GM06990 (cell line): ENCODE measurements around the gene CTXN1.

ENCODE experiments used
- DNase-seq: peaks from one replicate; pipeline ENCODE4 v3.0.0-alpha.2; 2011; ENCODE audit not compliant: insufficient read length; ENCODE audit errors: extremely low read depth
- H3K27me3 ChIP-seq: replicated peaks from 2 replicates; pipeline ENCODE4 v1.6.0; 2011; ENCODE audit warnings: low read length; ENCODE audit not compliant: control insufficient read depth, insufficient read depth
- H3K36me3 ChIP-seq: 2 replicates; pipeline ENCODE4 v1.5.1; 2011; ENCODE audit warnings: low read length; ENCODE audit not compliant: control insufficient read depth, insufficient read depth
- H3K4me3 ChIP-seq: replicated peaks from 2 replicates; pipeline ENCODE4 v1.5.1; 2011; ENCODE audit warnings: low read depth, mild to moderate bottlenecking, control low read depth, low read length
- CTCF ChIP-seq: IDR thresholded peaks from 2 replicates; pipeline ENCODE4 v1.5.1; 2011; ENCODE audit warnings: low read length, control low read depth, mild to moderate bottlenecking, inconsistent platforms; ENCODE audit not compliant: insufficient read depth, poor library complexity, severe bottlenecking

Gene CTXN1

DNA sequence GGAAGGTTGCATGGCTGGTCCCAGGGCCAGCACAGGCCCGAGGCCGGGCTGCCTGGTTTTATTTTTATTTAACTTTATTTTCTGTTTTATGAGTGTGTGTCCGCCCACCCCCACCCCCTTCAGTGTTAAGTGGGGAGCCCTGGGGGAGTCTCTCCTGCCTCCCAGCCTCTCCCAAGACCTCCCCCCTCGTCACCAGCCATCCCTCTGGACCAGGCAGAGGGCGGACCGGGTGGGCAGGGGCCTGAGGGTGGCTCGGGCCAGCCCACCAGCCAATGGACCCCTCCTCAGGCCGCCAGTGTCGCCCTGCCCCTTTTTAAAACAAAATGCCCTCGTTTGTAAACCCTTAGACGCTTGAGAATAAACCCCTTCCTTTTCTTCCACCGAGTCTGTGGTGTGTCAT lies 11.8 kb downstream of the CTXN1 start:
- Histone ChIP-seq H3K4me3 (no peak overlapping the region), H3K27me3 (no peaks in the 10 kb centered on the region; the same call in none of the 2 replicates), H3K36me3 (peaks cover 8% of the 10 kb centered on the region)
- no peak for TF ChIP-seq CTCF
- DNase-seq = no peak

GRCh38 chr19:7913652-7914051 lies 12.3 kb downstream of the CTXN1 start:
- H3K36me3 ChIP-seq = peaks cover 8% of the 10 kb centered on the region
- no peaks in the 10 kb centered on the region; the same call in none of the 2 replicates for H3K27me3 ChIP-seq
- TF ChIP-seq CTCF = no peak
- no peak for DNase-seq
- no peak overlapping the region for H3K4me3 ChIP-seq

- no peak for TF ChIP-seq CTCF
- H3K4me3 ChIP-seq = no peak overlapping the region
- peaks cover 8% of the 10 kb centered on the region for H3K36me3 ChIP-seq
- no peak for DNase-seq
- no peaks in the 10 kb centered on the region; the same call in none of the 2 replicates for H3K27me3 ChIP-seq
Observed at GRCh38 chr19:7912697-7913564, 13.0 kb downstream of the CTXN1 start.

- DNase-seq = no peak
- Histone ChIP-seq H3K27me3 (no peaks in the 10 kb centered on the region; the same call in none of the 2 replicates), H3K36me3 (peaks cover 8% of the 10 kb centered on the region), H3K4me3 (no peak overlapping the region)
- TF ChIP-seq CTCF = no peak
Observed at GRCh38 chr19:7912144-7912696, 13.7 kb downstream of the CTXN1 start.

DNA sequence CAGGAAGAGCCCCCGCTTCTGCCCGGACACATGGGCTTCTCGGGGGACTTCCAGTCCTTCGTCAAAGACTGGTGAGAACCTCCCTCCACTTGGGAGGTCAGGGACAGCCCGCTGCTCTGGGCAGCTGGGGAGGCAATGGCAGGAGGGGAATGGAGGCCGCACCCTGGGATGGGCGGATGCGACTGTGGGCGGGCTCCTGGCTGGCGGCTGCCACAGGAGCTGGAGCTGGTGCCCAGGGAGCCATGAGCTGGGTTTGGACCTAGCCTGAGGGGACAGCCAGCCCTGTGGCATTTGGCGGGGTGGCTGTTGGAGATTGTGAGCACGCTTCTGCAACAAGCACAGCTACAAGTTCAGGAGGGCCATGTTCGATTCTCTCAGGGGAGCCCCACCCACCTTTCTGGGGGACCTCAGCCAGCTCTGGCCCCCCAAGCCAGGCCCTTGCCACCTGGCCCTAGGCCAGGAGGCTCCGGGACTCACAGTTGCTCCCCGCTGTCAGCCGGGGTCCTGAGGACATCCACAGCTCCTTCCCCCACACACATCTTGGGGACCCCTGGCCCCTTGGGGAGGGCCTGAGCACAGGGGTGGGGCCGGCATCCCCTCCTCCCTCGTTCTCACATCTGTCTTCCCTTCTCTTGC lies 14.3 kb downstream of the CTXN1 start:
- peaks cover 8% of the 10 kb centered on the region for H3K36me3 ChIP-seq
- H3K27me3 ChIP-seq = no peaks in the 10 kb centered on the region; the same call in none of the 2 replicates
- H3K4me3 ChIP-seq = no peak overlapping the region
- TF ChIP-seq CTCF = no peak
- no peak for DNase-seq
